GM12878 (cell line): ENCODE results near the gene GIMAP7. TPM values are rescaled to one million over a fixed set of nuclear protein-coding genes. Genes with fewer than 3 reads are reported as not detected.

ENCODE experiments used
- ATAC-seq: fragments of 200-7000 bp; cut with Tn5 transposase; 3 replicates; pipeline ENCODE4 v1.9.1; 2020; ENCODE audit warnings: mild to moderate bottlenecking, moderate library complexity
- BruUV-seq: library from RNA; stranded (reverse); fragments of 400-500 nt; replicated peaks from 2 replicates; lab custom pipeline; 2021; lab: Mats Ljungman, UMichigan
- CTCF ChIA-PET: fragments of 300-600 bp; sonication (Branson Sonifier 250); formaldehyde crosslinking; extraction: SDS; loops from one replicate; lab custom pipeline; 2021; ENCODE audit warnings: inconsistent platforms; lab: Yijun Ruan, JAX
- POLR2A ChIA-PET: fragments of 350-600 bp; formaldehyde crosslinking; extraction: SDS; loops from one replicate; lab custom pipeline; 2021; ENCODE audit warnings: inconsistent platforms; lab: Charles Lee
- RAD21 ChIA-PET: fragments of 300-600 bp; sonication (Branson Sonifier 250); formaldehyde crosslinking; loops from one replicate; lab custom pipeline; 2023; ENCODE audit warnings: antibody characterized with exemption; ENCODE audit not compliant: unreplicated experiment; lab: Charles Lee
- SMC1A ChIA-PET: fragments of 300-600 bp; sonication (Branson Sonifier 250); formaldehyde crosslinking; loops from one replicate; lab custom pipeline; 2023; ENCODE audit not compliant: unreplicated experiment, uncharacterized antibody; lab: Charles Lee
- DNase-seq: peaks from one replicate; pipeline ENCODE4 v3.0.0-alpha.2; 2011; ENCODE audit warnings: low read depth, low spot score
- FAIRE-seq: peaks from 3 replicates; lab custom pipeline; 2011; peaks lifted over from hg19 to GRCh38; lab: Jason Lieb, UNC
- H2AFZ ChIP-seq: 2 replicates; pipeline ENCODE4 v1.6.0; 2011; ENCODE audit warnings: low read depth, low read length, control low read depth; ENCODE audit not compliant: control insufficient read depth
- H3K27ac ChIP-seq: 2 replicates; pipeline ENCODE4 v1.5.1; 2011; ENCODE audit warnings: control low read depth; ENCODE audit not compliant: control insufficient read depth, insufficient read depth
- H3K27me3 ChIP-seq, 2 experiments: replicated peaks in 1 of 2; 2 replicates each; pipeline versions ENCODE4 v1.6.0 to v1.6.1; 2011; ENCODE audit warnings: low read length in 1 of 2; ENCODE audit not compliant: control insufficient read depth in 2 of 2, insufficient read depth in 2 of 2
- H3K36me3 ChIP-seq, 2 experiments: 2 replicates each; pipeline ENCODE4 v1.5.1; 2011; ENCODE audit warnings: low read length in 1 of 2; ENCODE audit not compliant: control insufficient read depth in 2 of 2, insufficient read depth in 2 of 2
- H3K4me1 ChIP-seq: 2 replicates; pipeline ENCODE4 v1.6.1; 2011; ENCODE audit warnings: mild to moderate bottlenecking, low read length, moderate library complexity, mixed read lengths; ENCODE audit not compliant: control insufficient read depth, insufficient read depth
- H3K4me2 ChIP-seq: 2 replicates; pipeline ENCODE4 v1.6.0; 2011; ENCODE audit warnings: control low read depth; ENCODE audit not compliant: control insufficient read depth, insufficient read depth
- H3K4me3 ChIP-seq: fragments of 200-600 bp; sonication (generic); 2 replicates; pipeline ENCODE4 v1.5.1; 2016
- H3K79me2 ChIP-seq: 2 replicates; pipeline ENCODE4 v1.6.0; 2011; ENCODE audit warnings: low read length; ENCODE audit not compliant: control insufficient read depth, insufficient read depth
- H3K9ac ChIP-seq: 2 replicates; pipeline ENCODE4 v1.8.0; 2011; ENCODE audit warnings: low read length, control low read depth, mixed read lengths; ENCODE audit not compliant: control insufficient read depth, insufficient read depth
- H3K9me3 ChIP-seq: replicated peaks from 3 replicates; pipeline ENCODE4 v1.5.1; 2011; ENCODE audit warnings: mild to moderate bottlenecking, low read length; ENCODE audit not compliant: control insufficient read depth, insufficient read depth
- H4K20me1 ChIP-seq: 2 replicates; pipeline ENCODE4 v1.6.0; 2011; ENCODE audit not compliant: control insufficient read depth, insufficient read depth
- CEBPB ChIP-seq, 2 experiments: fragments of 150-350 bp in 1 of 2; IDR thresholded peaks; 2 replicates each; pipeline ENCODE4 v1.6.1; 2012 to 2014; ENCODE audit warnings: low read depth in 2 of 2, low read length in 2 of 2, borderline replicate concordance in 1 of 2, inconsistent platforms in 1 of 2
- DPF2 ChIP-seq: fragments of 450-650 bp; IDR thresholded peaks from 2 replicates; pipeline ENCODE4 v1.6.1; 2017; ENCODE audit warnings: mild to moderate bottlenecking
- SRF ChIP-seq, 2 experiments: IDR thresholded peaks; 2 replicates each; pipeline ENCODE4 v1.6.1; 2011; ENCODE audit warnings: low read depth in 2 of 2, low read length in 2 of 2, mild to moderate bottlenecking in 1 of 2, moderate library complexity in 1 of 2
- WGBS: methylation state at CpG from one replicate; pipeline ENCODE4 v1.1.6; 2016; ENCODE audit warnings: low lambda C conversion rate; ENCODE audit not compliant: insufficient replicate concordance, insufficient coverage; ENCODE audit errors: missing lambda C conversion rate; 5-methylcytosine and 5-hydroxymethylcytosine counted together
- in situ Hi-C: fragments of 300-500 bp; cut with MboI; formaldehyde crosslinking; loops from 9 replicates; pipeline ENCODE4 v1.14.3; 2018; ENCODE audit warnings: mixed read lengths
- intact Hi-C: fragments of 100-400 bp; cut with micrococcal nuclease; formaldehyde crosslinking; loops from one replicate; pipeline ENCODE4 v1.14.2; 2022; ENCODE audit not compliant: unreplicated experiment
- polyA plus RNA-seq, 11 experiments: library from polyadenylated mRNA; depleted of rRNA in 4 of 11; unstranded in 6 of 11; stranded (reverse) in 5 of 11; fragments of >200 nt; fragmentation: Nextera tagmentation in 4 of 11; fragmentation: Illumina TruSeq in 1 of 11; extraction: Ambion mirVana in 4 of 11; extraction: Trizol in 1 of 11; gene quantifications; 1 replicate in 1 of 11; 2 replicates in 10 of 11; pipeline versions ENCODE4 v1.2.1 to v1.2.3, GENCODE V29; 2011 to 2016; ENCODE audit warnings: inconsistent platforms in 2 of 11, missing spikeins in 2 of 11, low read depth in 1 of 11
- total RNA-seq, 4 experiments: library from RNA; depleted of rRNA in 3 of 4; stranded (reverse); fragments of >200 nt in 3 of 4; fragmentation: Illumina TruSeq in 1 of 4; extraction: Trizol in 1 of 4; gene quantifications; 2 replicates each; pipeline versions ENCODE4 v1.2.1 to v1.2.3, GENCODE V29; 2013 to 2021
- TF ChIP-seq, protein P1 (sequence below): IDR thresholded peaks from 2 replicates; pipeline ENCODE4 v1.6.1; 2012; ENCODE audit warnings: low read depth, low read length, improper control_type of control experiment
- TF ChIP-seq, protein P2 (sequence below): fragments of 450-650 bp; formaldehyde crosslinking; IDR thresholded peaks from 2 replicates; pipeline ENCODE4 v1.5.0; 2022; ENCODE audit warnings: mild to moderate bottlenecking, missing genetic modification characterization
- TF ChIP-seq, protein P3 (sequence below): fragments of 450-650 bp; IDR thresholded peaks from 2 replicates; pipeline ENCODE4 v1.6.1; 2017; ENCODE audit warnings: mild to moderate bottlenecking, moderate library complexity
- TF ChIP-seq, protein P4 (sequence below): IDR thresholded peaks from 2 replicates; pipeline ENCODE4 v1.6.1; 2012; ENCODE audit warnings: low read depth, low read length, improper control_type of control experiment
- TF ChIP-seq, protein P5 (sequence below): fragments of 450-650 bp; IDR thresholded peaks from 2 replicates; pipeline ENCODE4 v1.6.1; 2016; ENCODE audit warnings: mild to moderate bottlenecking, moderate library complexity, borderline replicate concordance

GIMAP7 gene
- total and polyA plus RNA-seq, 10 of the 15 experiments (the other 5 are each of a cell fraction or from before 2014, with no cell fraction given) = 2.7 to 16.6 (median 5.4) TPM

DNA sequence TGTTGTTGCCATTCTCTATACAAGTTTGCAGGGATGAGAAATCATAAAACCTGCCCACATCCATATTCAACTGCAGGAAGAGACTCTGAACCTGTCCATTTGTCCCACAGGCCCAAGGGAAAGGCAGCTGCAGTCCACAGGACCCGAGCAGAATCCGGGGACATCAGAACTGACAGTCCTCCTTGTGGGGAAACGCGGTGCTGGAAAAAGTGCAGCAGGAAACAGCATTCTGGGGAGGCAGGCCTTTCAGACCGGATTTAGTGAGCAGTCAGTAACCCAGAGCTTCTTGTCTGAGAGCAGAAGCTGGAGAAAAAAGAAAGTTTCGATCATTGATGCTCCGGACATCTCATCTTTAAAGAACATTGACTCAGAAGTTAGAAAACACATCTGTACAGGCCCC lies 40.8 kb upstream of the GIMAP7 start (continued):
- TF ChIP-seq, protein P1, sequence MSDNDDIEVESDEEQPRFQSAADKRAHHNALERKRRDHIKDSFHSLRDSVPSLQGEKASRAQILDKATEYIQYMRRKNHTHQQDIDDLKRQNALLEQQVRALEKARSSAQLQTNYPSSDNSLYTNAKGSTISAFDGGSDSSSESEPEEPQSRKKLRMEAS = no peak

DNA sequence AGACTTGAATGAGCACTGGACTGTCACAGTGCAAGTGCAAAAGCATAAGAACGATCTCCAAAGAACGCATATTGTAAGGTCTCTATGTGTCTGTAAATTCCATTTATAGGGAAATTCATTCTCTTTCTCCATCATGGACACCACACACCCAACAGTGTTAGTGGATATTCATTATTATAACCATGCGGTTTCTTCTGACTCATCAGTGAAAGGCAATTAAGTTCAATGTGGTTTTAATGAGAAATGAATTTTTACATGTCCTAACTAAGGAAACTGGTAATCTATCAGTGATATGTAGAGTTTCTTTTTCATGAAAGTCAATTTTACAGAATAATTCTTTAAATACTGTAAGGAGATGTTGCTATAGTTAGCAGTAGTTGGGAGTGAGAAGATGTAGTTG lies 38.4 kb upstream of the GIMAP7 start:
- RAD21 ChIA-PET = no interaction called here
- SMC1A ChIA-PET = no interaction called here
- H3K9ac ChIP-seq = no peak overlapping the region
- no peak overlapping the region for H3K27ac ChIP-seq
- H3K4me1 ChIP-seq = no peaks in the 10 kb centered on the region
- H3K9me3 ChIP-seq = no peaks in the 10 kb centered on the region; the same call in 2 of the 3 replicates
- no peaks in the 10 kb centered on the region for H3K79me2 ChIP-seq
- DNase-seq (no peak), ATAC-seq (no peak), FAIRE-seq (no peak)
- BruUV-seq = no TSS peak
- POLR2A ChIA-PET = no interaction called here
- H2AFZ ChIP-seq = no peak overlapping the region
- no peaks in the 10 kb centered on the region for H4K20me1 ChIP-seq
- H3K4me3 ChIP-seq = no peak overlapping the region
- intact Hi-C loops (no loop called here), in situ Hi-C loops (no loop called here)
- CTCF ChIA-PET = no interaction called here
- H3K4me2 ChIP-seq = no peak overlapping the region
- no peaks in the 10 kb centered on the region for H3K27me3 ChIP-seq
- WGBS = 85% methylated on average over 3 of the region's 3 CpGs
- H3K36me3 ChIP-seq = peaks cover 2 to 7% of the 10 kb centered on the region in 2 experiments; a peak in 2 of 4 replicates
- TF ChIP-seq, protein P2, sequence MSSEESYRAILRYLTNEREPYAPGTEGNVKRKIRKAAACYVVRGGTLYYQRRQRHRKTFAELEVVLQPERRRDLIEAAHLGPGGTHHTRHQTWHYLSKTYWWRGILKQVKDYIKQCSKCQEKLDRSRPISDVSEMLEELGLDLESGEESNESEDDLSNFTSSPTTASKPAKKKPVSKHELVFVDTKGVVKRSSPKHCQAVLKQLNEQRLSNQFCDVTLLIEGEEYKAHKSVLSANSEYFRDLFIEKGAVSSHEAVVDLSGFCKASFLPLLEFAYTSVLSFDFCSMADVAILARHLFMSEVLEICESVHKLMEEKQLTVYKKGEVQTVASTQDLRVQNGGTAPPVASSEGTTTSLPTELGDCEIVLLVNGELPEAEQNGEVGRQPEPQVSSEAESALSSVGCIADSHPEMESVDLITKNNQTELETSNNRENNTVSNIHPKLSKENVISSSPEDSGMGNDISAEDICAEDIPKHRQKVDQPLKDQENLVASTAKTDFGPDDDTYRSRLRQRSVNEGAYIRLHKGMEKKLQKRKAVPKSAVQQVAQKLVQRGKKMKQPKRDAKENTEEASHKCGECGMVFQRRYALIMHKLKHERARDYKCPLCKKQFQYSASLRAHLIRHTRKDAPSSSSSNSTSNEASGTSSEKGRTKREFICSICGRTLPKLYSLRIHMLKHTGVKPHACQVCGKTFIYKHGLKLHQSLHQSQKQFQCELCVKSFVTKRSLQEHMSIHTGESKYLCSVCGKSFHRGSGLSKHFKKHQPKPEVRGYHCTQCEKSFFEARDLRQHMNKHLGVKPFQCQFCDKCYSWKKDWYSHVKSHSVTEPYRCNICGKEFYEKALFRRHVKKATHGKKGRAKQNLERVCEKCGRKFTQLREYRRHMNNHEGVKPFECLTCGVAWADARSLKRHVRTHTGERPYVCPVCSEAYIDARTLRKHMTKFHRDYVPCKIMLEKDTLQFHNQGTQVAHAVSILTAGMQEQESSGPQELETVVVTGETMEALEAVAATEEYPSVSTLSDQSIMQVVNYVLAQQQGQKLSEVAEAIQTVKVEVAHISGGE (CRISPR knock-in tag) = no peak
- TF ChIP-seq CEBPB (IDR thresholded peaks at IDR 0.05; ENCODE audit: borderline replicate concordance in 1 of 2, low read depth in 2 of 2, low read length in 2 of 2) (no peak), DPF2 (no peak), SRF (IDR thresholded peaks at IDR 0.05; ENCODE audit: low read depth in 2 of 2, low read length in 2 of 2) (no peak)
- TF ChIP-seq, protein P3, sequence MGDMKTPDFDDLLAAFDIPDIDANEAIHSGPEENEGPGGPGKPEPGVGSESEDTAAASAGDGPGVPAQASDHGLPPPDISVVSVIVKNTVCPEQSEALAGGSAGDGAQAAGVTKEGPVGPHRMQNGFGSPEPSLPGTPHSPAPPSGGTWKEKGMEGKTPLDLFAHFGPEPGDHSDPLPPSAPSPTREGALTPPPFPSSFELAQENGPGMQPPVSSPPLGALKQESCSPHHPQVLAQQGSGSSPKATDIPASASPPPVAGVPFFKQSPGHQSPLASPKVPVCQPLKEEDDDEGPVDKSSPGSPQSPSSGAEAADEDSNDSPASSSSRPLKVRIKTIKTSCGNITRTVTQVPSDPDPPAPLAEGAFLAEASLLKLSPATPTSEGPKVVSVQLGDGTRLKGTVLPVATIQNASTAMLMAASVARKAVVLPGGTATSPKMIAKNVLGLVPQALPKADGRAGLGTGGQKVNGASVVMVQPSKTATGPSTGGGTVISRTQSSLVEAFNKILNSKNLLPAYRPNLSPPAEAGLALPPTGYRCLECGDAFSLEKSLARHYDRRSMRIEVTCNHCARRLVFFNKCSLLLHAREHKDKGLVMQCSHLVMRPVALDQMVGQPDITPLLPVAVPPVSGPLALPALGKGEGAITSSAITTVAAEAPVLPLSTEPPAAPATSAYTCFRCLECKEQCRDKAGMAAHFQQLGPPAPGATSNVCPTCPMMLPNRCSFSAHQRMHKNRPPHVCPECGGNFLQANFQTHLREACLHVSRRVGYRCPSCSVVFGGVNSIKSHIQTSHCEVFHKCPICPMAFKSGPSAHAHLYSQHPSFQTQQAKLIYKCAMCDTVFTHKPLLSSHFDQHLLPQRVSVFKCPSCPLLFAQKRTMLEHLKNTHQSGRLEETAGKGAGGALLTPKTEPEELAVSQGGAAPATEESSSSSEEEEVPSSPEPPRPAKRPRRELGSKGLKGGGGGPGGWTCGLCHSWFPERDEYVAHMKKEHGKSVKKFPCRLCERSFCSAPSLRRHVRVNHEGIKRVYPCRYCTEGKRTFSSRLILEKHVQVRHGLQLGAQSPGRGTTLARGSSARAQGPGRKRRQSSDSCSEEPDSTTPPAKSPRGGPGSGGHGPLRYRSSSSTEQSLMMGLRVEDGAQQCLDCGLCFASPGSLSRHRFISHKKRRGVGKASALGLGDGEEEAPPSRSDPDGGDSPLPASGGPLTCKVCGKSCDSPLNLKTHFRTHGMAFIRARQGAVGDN = no peak
- TF ChIP-seq, protein P4, sequence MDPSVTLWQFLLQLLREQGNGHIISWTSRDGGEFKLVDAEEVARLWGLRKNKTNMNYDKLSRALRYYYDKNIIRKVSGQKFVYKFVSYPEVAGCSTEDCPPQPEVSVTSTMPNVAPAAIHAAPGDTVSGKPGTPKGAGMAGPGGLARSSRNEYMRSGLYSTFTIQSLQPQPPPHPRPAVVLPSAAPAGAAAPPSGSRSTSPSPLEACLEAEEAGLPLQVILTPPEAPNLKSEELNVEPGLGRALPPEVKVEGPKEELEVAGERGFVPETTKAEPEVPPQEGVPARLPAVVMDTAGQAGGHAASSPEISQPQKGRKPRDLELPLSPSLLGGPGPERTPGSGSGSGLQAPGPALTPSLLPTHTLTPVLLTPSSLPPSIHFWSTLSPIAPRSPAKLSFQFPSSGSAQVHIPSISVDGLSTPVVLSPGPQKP = no peak
- TF ChIP-seq, protein P5, sequence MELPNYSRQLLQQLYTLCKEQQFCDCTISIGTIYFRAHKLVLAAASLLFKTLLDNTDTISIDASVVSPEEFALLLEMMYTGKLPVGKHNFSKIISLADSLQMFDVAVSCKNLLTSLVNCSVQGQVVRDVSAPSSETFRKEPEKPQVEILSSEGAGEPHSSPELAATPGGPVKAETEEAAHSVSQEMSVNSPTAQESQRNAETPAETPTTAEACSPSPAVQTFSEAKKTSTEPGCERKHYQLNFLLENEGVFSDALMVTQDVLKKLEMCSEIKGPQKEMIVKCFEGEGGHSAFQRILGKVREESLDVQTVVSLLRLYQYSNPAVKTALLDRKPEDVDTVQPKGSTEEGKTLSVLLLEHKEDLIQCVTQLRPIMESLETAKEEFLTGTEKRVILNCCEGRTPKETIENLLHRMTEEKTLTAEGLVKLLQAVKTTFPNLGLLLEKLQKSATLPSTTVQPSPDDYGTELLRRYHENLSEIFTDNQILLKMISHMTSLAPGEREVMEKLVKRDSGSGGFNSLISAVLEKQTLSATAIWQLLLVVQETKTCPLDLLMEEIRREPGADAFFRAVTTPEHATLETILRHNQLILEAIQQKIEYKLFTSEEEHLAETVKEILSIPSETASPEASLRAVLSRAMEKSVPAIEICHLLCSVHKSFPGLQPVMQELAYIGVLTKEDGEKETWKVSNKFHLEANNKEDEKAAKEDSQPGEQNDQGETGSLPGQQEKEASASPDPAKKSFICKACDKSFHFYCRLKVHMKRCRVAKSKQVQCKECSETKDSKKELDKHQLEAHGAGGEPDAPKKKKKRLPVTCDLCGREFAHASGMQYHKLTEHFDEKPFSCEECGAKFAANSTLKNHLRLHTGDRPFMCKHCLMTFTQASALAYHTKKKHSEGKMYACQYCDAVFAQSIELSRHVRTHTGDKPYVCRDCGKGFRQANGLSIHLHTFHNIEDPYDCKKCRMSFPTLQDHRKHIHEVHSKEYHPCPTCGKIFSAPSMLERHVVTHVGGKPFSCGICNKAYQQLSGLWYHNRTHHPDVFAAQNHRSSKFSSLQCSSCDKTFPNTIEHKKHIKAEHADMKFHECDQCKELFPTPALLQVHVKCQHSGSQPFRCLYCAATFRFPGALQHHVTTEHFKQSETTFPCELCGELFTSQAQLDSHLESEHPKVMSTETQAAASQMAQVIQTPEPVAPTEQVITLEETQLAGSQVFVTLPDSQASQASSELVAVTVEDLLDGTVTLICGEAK = no peak
